GM19468 (cell line): ENCODE results near the gene WRAP73.

ENCODE experiments used
- ATAC-seq: cut with Tn5 transposase; IDR thresholded peaks from one replicate; pipeline ENCODE4 v1.9.1; 2021; ENCODE audit warnings: mild to moderate bottlenecking, moderate library complexity, moderate number of reproducible peaks; ENCODE audit not compliant: unreplicated experiment; ENCODE audit errors: extremely low read depth

Gene WRAP73

GRCh38 chr1:3649342-3650247 lies at the start of gene WRAP73:
Gene WRAP73, minus strand, starts transcription at chr1:3650103. Its CDS starts 104 bp downstream, at chr1:3649999.
- peak; percentile 90 for ATAC-seq

- no peak for ATAC-seq
Observed at GRCh38 chr1:3699596-3699995, 49.7 kb upstream of the WRAP73 start.

- ATAC-seq: no peak
Observed at GRCh38 chr1:3698660-3699408, 48.9 kb upstream of the WRAP73 start.

GRCh38 chr1:3697810-3698209 lies 47.9 kb upstream of the WRAP73 start:
- no peak for ATAC-seq

- no peak for ATAC-seq
Observed at GRCh38 chr1:3697104-3697503, 47.2 kb upstream of the WRAP73 start.

GRCh38 chr1:3696689-3697088 lies 46.8 kb upstream of the WRAP73 start:
- no peak for ATAC-seq

- no peak for ATAC-seq
Observed at GRCh38 chr1:3695326-3696217, 45.7 kb upstream of the WRAP73 start.

GRCh38 chr1:3693321-3693720 lies 43.4 kb upstream of the WRAP73 start:
- ATAC-seq: no peak

GRCh38 chr1:3692598-3692997 lies 42.7 kb upstream of the WRAP73 start:
- no peak for ATAC-seq

- no peak for ATAC-seq
Observed at GRCh38 chr1:3691421-3692204, 41.7 kb upstream of the WRAP73 start.

GRCh38 chr1:3690282-3691065 lies 40.6 kb upstream of the WRAP73 start:
- no peak for ATAC-seq

GRCh38 chr1:3689138-3689750 lies 39.3 kb upstream of the WRAP73 start:
- ATAC-seq: no peak

GRCh38 chr1:3688356-3689137 lies 38.6 kb upstream of the WRAP73 start:
- no peak for ATAC-seq

- ATAC-seq: no peak
Observed at GRCh38 chr1:3687504-3687903, 37.6 kb upstream of the WRAP73 start.

- ATAC-seq: no peak
Observed at GRCh38 chr1:3685906-3686305, 36.0 kb upstream of the WRAP73 start.

GRCh38 chr1:3685222-3685621 lies 35.3 kb upstream of the WRAP73 start:
- ATAC-seq: no peak

GRCh38 chr1:3683992-3684391 lies 34.1 kb upstream of the WRAP73 start:
- ATAC-seq: no peak

GRCh38 chr1:3683197-3683596 lies 33.3 kb upstream of the WRAP73 start:
- no peak for ATAC-seq
